NB4 (cell line): ENCODE data around the gene HOXA13.

Source experiments
- DNase-seq: peaks from one replicate; pipeline ENCODE4 v3.0.0; 2010; ENCODE audit warnings: low read depth
- H3K4me3 ChIP-seq: one replicate; pipeline ENCODE4 v1.5.1; 2011; ENCODE audit warnings: mild to moderate bottlenecking, low read depth, low read length, moderate library complexity
- MYC ChIP-seq: IDR thresholded peaks from 2 replicates; pipeline ENCODE4 v1.6.1; 2011; ENCODE audit warnings: low read depth, low read length
- POLR2A ChIP-seq: IDR thresholded peaks from 2 replicates; pipeline ENCODE4 v1.6.1; 2011; ENCODE audit warnings: mild to moderate bottlenecking; ENCODE audit not compliant: insufficient read length; ENCODE audit errors: extremely low read depth
- TF ChIP-seq, protein P1 (sequence below): IDR thresholded peaks from 2 replicates; pipeline ENCODE4 v1.6.1; 2011; ENCODE audit warnings: low read depth, low read length
- TF ChIP-seq, protein P2 (sequence below): IDR thresholded peaks from one replicate; pipeline ENCODE4 v1.5.1; 2012; ENCODE audit warnings: low read depth, low read length

HOXA13 gene

DNA sequence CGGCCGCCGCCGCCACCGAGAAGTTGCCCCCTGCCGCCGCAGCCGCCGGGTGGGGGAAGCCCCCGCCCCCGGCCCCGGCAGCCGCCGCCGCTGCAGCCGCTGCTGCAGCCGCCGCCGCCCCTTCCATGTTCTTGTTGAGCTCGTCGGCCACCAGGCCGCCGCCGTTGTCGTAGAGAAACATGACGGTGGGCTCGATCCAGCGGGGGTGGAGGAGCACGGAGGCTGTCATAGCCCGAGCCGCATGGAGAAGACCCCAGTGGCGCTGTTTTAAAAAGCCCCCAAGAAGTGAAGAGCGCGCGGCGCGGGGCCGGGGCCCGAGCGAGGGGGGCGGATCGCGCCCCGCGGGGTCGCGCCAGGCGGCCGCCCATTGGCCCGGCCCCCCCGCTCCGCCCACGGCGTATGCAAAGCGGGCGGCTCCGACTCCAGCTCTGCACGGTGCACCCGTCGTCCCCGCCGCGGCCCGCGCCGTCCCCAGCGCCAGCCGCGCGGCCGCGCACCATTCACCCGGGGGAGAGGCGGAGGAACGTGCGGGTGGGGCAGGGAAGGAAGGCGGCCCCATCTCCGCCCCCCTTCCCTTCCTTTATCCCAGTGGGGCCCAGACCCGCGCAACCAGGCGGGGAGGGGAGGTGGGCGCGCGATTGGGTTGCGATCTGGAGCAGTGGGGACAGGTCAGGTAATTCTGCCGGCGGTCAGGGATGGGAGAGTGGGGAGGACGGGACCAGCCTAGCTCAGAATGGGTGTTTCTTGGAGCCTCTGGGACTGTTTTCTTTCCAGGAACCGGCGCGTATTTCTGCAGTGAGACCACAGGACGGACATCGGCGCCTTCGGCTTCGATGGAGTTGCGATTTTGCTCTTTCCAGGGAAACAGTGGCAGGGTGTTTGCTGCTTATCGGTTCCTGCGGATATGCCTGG is at the start of gene HOXA13:
TSS of gene HOXA13 (minus strand) at position 243 of the 912 bp plus-strand sequence. CDS start at position 229, 14 bp downstream.
- DNase-seq: peak; percentile 97
- H3K4me3 ChIP-seq: peak within 1 kb of the TSS; percentile 88
- TF ChIP-seq, protein P1, sequence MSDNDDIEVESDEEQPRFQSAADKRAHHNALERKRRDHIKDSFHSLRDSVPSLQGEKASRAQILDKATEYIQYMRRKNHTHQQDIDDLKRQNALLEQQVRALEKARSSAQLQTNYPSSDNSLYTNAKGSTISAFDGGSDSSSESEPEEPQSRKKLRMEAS: peak; percentile 64
- peak; percentile 67 for TF ChIP-seq POLR2A
- TF ChIP-seq MYC: no peak; the same call in 1 of the 2 replicates

DNA sequence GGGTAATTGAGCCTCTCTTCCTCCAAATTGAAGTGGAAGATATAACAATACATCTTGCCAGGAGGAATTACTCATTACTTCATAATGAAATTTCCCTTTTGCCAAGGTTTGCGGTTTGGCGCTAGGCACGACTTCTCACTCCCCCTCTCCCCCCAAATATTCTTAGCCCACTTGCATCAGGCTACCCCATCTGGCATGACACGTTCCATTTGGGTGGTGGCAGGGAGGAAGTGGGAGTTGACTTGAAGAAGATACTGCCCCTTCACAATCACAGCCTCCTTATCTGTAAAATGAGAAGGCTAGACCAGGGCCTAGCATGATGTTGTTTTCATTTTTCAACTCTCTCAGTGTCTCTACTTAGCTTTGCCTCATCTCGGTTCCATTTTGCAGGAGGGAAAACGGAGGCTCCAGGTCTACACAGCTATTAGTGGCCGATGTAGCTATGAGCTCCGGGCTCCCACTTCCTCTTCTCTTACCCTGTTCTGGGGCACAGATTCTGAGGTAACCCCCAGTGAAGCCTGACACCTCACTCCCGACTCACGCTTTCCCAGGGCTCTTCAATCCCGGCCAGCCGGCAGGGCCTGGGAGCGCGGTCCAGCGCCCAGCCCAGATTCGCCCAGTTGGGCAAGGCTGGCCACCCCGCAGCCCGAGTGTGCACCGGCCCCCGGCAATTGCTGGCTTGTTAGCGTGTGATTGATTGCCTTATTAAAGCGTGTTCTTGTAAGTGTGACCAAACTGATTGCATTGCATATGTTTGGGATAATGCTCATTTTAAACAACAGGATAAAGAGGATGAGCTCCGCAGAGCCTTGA is 49.2 kb upstream of the HOXA13 start:
- 0 out of 2 replicates have a peak, but pooled peaks have one; percentile 9 for TF ChIP-seq MYC
- TF ChIP-seq POLR2A: no peak
- no peak overlapping the region for H3K4me3 ChIP-seq
- peak; percentile 86 for DNase-seq

DNA sequence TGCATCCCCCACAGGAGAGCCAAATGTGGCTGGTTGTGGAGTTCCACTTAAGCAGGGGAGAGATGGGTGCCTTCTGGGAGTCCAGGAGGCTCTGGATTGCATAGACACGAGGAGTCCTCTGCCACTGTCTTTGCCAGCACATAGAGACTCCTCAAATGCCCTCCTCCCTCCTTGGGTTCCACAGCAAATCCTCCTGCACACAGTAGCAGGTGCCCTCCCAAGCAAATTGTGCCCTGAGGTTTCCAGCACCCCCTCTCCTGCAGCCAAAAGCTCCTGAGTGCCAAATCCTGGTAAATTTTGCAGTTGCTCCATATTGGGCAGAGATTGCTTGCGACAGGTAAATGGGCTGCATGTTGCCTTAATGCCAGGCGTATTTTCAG is 48.5 kb upstream of the HOXA13 start:
- DNase-seq: no peak
- no peak for TF ChIP-seq POLR2A
- TF ChIP-seq, protein P2, sequence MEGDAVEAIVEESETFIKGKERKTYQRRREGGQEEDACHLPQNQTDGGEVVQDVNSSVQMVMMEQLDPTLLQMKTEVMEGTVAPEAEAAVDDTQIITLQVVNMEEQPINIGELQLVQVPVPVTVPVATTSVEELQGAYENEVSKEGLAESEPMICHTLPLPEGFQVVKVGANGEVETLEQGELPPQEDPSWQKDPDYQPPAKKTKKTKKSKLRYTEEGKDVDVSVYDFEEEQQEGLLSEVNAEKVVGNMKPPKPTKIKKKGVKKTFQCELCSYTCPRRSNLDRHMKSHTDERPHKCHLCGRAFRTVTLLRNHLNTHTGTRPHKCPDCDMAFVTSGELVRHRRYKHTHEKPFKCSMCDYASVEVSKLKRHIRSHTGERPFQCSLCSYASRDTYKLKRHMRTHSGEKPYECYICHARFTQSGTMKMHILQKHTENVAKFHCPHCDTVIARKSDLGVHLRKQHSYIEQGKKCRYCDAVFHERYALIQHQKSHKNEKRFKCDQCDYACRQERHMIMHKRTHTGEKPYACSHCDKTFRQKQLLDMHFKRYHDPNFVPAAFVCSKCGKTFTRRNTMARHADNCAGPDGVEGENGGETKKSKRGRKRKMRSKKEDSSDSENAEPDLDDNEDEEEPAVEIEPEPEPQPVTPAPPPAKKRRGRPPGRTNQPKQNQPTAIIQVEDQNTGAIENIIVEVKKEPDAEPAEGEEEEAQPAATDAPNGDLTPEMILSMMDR: no peak
- no peak for TF ChIP-seq MYC
- TF ChIP-seq, protein P1: no peak
- H3K4me3 ChIP-seq: no peak overlapping the region

DNA sequence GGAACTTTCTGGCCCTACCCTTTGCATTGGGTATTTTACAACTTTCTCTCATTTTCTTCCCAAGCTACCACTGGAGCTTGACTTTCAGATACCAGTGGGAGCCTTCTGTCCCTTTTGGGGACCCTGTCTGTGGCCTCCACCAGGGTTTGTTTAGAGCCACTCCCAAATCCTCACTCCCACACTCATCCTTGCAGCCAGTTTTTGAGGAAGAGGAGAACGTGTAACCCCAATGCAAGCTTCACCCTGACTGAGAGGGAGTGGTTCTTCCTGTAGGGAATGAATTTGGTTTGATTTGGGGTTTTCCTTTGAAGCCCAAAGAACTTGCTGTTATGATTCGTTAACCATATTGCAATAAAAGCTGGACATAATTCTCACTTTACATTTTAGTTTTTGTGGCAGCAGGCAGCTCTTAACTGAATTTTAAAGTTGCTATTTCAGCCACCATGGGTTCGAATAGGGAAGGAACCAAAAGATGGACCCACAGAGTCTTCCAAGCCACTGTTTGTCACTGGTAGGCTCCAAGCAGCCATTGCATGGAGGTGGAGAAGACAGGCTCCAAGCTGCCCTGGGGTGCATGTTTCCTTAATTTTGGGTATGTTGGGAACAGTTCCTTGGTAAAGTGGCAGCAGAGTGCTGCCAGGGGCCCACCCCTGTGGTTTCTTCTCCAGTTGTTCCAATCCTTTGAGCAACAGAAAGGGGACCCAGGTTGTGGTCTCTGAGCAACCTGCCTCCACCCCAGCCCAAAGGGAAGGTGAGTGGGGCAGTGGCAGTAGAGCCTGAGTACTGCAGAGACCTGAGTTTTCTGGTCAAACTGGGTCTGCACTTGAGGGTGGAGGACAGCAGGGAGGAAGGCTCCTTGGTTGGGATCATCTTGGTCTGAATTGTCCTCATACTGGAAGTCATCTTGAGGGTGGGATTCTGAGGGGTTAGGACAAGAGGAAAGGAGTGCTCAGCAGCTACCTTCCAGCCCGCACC is 47.8 kb upstream of the HOXA13 start:
- no peak for DNase-seq
- TF ChIP-seq, protein P2: no peak
- H3K4me3 ChIP-seq: no peak overlapping the region

DNA sequence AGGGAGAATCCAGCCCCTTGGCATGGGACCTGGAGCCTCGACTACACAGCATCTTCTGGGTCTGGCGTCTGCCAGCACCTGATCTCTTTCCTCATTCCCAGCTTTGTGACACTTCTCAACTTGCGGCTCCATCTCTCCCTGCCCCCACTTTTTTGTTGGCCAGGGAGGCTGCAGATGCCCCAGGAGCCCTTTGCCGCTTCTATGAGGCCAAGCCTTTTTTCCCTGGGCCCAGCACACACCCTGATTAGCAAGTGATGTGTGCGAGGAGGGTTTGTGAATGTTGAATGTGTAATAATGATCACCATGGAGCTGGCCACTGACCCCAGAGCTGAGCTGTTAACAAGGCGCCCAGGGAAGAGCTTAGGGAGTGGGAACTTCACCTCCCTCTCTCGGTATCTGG is 47.1 kb upstream of the HOXA13 start:
- no peak overlapping the region for H3K4me3 ChIP-seq
- no peak for DNase-seq
- TF ChIP-seq, protein P1: no peak
- TF ChIP-seq MYC (no peak), POLR2A (no peak)
- TF ChIP-seq, protein P2: no peak

DNA sequence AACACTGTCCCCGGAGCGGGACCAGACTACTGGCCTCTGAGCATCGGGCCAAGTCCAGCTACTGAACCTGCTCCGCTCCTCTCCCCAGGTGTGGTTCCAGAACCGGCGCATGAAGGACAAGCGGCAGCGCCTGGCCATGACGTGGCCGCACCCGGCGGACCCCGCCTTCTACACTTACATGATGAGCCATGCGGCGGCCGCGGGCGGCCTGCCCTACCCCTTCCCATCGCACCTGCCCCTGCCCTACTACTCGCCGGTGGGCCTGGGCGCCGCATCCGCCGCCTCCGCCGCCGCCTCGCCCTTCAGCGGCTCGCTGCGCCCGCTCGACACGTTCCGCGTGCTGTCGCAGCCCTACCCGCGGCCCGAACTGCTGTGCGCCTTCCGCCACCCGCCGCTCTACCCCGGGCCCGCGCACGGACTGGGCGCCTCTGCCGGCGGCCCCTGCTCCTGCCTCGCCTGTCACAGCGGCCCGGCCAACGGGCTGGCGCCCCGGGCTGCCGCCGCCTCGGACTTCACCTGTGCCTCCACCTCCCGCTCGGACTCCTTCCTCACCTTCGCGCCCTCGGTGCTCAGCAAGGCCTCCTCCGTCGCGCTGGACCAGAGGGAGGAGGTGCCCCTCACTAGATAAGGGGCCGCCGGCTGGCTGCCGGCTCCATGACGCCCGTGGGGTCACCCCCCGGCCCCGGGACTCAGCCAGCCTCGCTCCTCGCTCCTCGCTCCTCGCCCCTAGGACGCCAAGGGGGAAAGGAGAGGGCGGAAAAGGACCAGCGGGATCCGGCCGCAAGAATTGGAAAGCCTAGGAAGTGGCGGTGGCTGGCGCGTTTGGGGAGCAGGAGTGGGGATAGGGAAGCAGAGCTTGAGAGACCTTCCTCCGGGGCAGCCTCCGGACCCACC is 46.2 kb upstream of the HOXA13 start:
- peak; percentile 64 for DNase-seq
- TF ChIP-seq, protein P1: no peak
- TF ChIP-seq POLR2A (no peak), MYC (no peak)
- TF ChIP-seq, protein P2: no peak
- H3K4me3 ChIP-seq: no peak overlapping the region
